Keratinocyte (primary cell): ENCODE data around the gene CACNA1B. TPM values are rescaled to one million over a fixed set of nuclear protein-coding genes. Genes with fewer than 3 reads are reported as not detected.

Source experiments
- DNase-seq: peaks from one replicate; pipeline ENCODE4 v3.0.0-alpha.2; 2011; ENCODE audit warnings: low read depth, missing footprints, low spot score
- FAIRE-seq: peaks from 2 replicates; lab custom pipeline; 2011; peaks lifted over from hg19 to GRCh38; lab: Jason Lieb, UNC
- H2AFZ ChIP-seq: 2 replicates; pipeline ENCODE4 v1.6.0; 2012; ENCODE audit warnings: low read length, control low read depth, inconsistent platforms; ENCODE audit not compliant: control insufficient read depth
- H3K27ac ChIP-seq: 2 replicates; pipeline ENCODE4 v1.5.1; 2011; ENCODE audit warnings: low read length; ENCODE audit not compliant: control insufficient read depth, insufficient read depth
- H3K27me3 ChIP-seq: 3 replicates; pipeline ENCODE4 v1.6.0; 2011; ENCODE audit warnings: low read length; ENCODE audit not compliant: control insufficient read depth, insufficient read depth; ENCODE audit errors: extremely low read depth
- H3K36me3 ChIP-seq, 2 experiments: 2 replicates in 1 of 2; 3 replicates in 1 of 2; pipeline ENCODE4 v1.5.1; 2011; ENCODE audit warnings: low read length in 2 of 2, mild to moderate bottlenecking in 1 of 2; ENCODE audit not compliant: control insufficient read depth in 2 of 2, insufficient read depth in 2 of 2; ENCODE audit errors: extremely low read depth in 1 of 2
- H3K4me1 ChIP-seq: 3 replicates; pipeline ENCODE4 v1.5.1; 2011; ENCODE audit warnings: low read length; ENCODE audit not compliant: control insufficient read depth, insufficient read depth; ENCODE audit errors: extremely low read depth
- H3K4me2 ChIP-seq: 3 replicates; pipeline ENCODE4 v1.6.0; 2011; ENCODE audit warnings: low read depth, low read length; ENCODE audit not compliant: control insufficient read depth, insufficient read depth; ENCODE audit errors: extremely low read depth
- H3K4me3 ChIP-seq, 3 experiments: fragments of 200-600 bp in 1 of 3; sonication (generic) in 1 of 3; 2 replicates in 2 of 3; 3 replicates in 1 of 3; pipeline ENCODE4 v1.5.1; 2011 to 2016; ENCODE audit warnings: low read length in 3 of 3, mild to moderate bottlenecking in 3 of 3, control low read depth in 2 of 3, inconsistent platforms in 1 of 3, low read depth in 1 of 3, mixed read lengths in 1 of 3, mixed run types in 1 of 3, moderate library complexity in 1 of 3; ENCODE audit not compliant: control insufficient read depth in 2 of 3, insufficient read depth in 2 of 3; ENCODE audit errors: extremely low read depth in 1 of 3
- H3K79me2 ChIP-seq: 2 replicates; pipeline ENCODE4 v1.6.0; 2012; ENCODE audit warnings: low read length; ENCODE audit not compliant: control insufficient read depth, insufficient read depth
- H3K9ac ChIP-seq: 3 replicates; pipeline ENCODE4 v1.6.0; 2011; ENCODE audit warnings: low read length; ENCODE audit not compliant: control insufficient read depth, insufficient read depth; ENCODE audit errors: extremely low read depth
- H3K9me1 ChIP-seq: 3 replicates; pipeline ENCODE4 v1.6.0; 2011; ENCODE audit warnings: low read length; ENCODE audit not compliant: control insufficient read depth, insufficient read depth; ENCODE audit errors: extremely low read depth
- H3K9me3 ChIP-seq: 2 replicates; pipeline ENCODE4 v1.5.1; 2012; ENCODE audit warnings: low read depth, low read length; ENCODE audit not compliant: control insufficient read depth
- H4K20me1 ChIP-seq: 3 replicates; pipeline ENCODE4 v1.6.0; 2011; ENCODE audit warnings: low read length; ENCODE audit not compliant: control insufficient read depth, insufficient read depth; ENCODE audit errors: extremely low read depth
- CTCF ChIP-seq, 3 experiments: IDR thresholded peaks in 1 of 3; conservative IDR thresholded peaks in 1 of 3; optimal IDR thresholded peaks in 1 of 3; 2 replicates in 2 of 3; 3 replicates in 1 of 3; pipeline versions ENCODE3 to v1.5.1; 2011; ENCODE audit warnings: low read length in 3 of 3, mild to moderate bottlenecking in 3 of 3, moderate library complexity in 2 of 3, control low read depth in 1 of 3, inconsistent platforms in 1 of 3; ENCODE audit not compliant: insufficient read depth in 2 of 3; ENCODE audit errors: extremely low read depth in 1 of 3
- EZH2 ChIP-seq: IDR thresholded peaks from one replicate; pipeline ENCODE4 v1.6.1; 2012; ENCODE audit warnings: inconsistent platforms, mild to moderate bottlenecking, low read length, moderate library complexity
- dilution Hi-C: fragments of 300-500 bp; cut with MboI; formaldehyde crosslinking; loops from one replicate; pipeline ENCODE4 v1.7.0; 2020; ENCODE audit warnings: low sequenced_read_pairs; ENCODE audit not compliant: extremely low pct_ligation_motif_present
- polyA plus RNA-seq, 5 experiments: library from polyadenylated mRNA; depleted of rRNA in 3 of 5; stranded (reverse) in 3 of 5; stranded (forward) in 1 of 5; unstranded in 1 of 5; fragments of >200 nt; gene quantifications; 1 replicate in 1 of 5; 2 replicates in 3 of 5; 3 replicates in 1 of 5; pipeline versions ENCODE4 v1.2.1 to v1.2.3, GENCODE V29; 2011 to 2012; ENCODE audit warnings: missing spikeins in 2 of 5, low read depth in 1 of 5, low replicate concordance in 1 of 5

CACNA1B gene
- polyA plus RNA-seq, 1 donor (not counting 4 experiments of a cell fraction or from before 2014, with no cell fraction given), result 0.01 TPM

- TF ChIP-seq CTCF (optimal IDR thresholded peaks at IDR 0.05 in 1 of 3, IDR thresholded peaks at IDR 0.05 in 1 of 3, conservative IDR thresholded peaks at IDR 0.05 in 1 of 3; ENCODE audit: extremely low read depth in 1 of 3, insufficient read depth in 2 of 3, low read length in 3 of 3) (no peak), EZH2 (no peak)
- FAIRE-seq (no peak), DNase-seq (no peak)
- no peak overlapping the region for H3K4me2 ChIP-seq
- H3K36me3 ChIP-seq, result peaks cover 0 to 14% of the 10 kb centered on the region in 2 experiments
- H3K79me2 ChIP-seq, result no peaks in the 10 kb centered on the region
- H3K4me3 ChIP-seq, result no peak overlapping the region
- H3K27ac ChIP-seq, result no peak overlapping the region
- H3K9me1 ChIP-seq, result no peaks in the 10 kb centered on the region
- H4K20me1 ChIP-seq, result no peaks in the 10 kb centered on the region
- no peak overlapping the region for H2AFZ ChIP-seq
- dilution Hi-C loops, result no loop called here
- no peak overlapping the region for H3K9ac ChIP-seq
- H3K4me1 ChIP-seq, result no peaks in the 10 kb centered on the region
- H3K27me3 ChIP-seq, result no peaks in the 10 kb centered on the region
- no peaks in the 10 kb centered on the region for H3K9me3 ChIP-seq
These were observed 40.0 kb upstream of the CACNA1B start for GRCh38 chr9:137837345-137838278.

- Histone ChIP-seq H3K4me2 (no peak overlapping the region), H3K4me3 (no peak overlapping the region), H3K9me3 (no peaks in the 10 kb centered on the region), H3K27me3 (no peaks in the 10 kb centered on the region), H3K9me1 (no peaks in the 10 kb centered on the region), H3K9ac (no peak overlapping the region), H3K27ac (no peak overlapping the region), H2AFZ (no peak overlapping the region), H4K20me1 (no peaks in the 10 kb centered on the region), H3K36me3 (peaks cover 0 to 11% of the 10 kb centered on the region in 2 experiments), H3K4me1 (no peaks in the 10 kb centered on the region), H3K79me2 (no peaks in the 10 kb centered on the region)
- DNase-seq, result no peak
- no peak for FAIRE-seq
- TF ChIP-seq EZH2 (no peak), CTCF (optimal IDR thresholded peaks at IDR 0.05 in 1 of 3, IDR thresholded peaks at IDR 0.05 in 1 of 3, conservative IDR thresholded peaks at IDR 0.05 in 1 of 3; ENCODE audit: extremely low read depth in 1 of 3, insufficient read depth in 2 of 3, low read length in 3 of 3) (no peak)
- dilution Hi-C loops, result no loop called here
These were observed 39.0 kb upstream of the CACNA1B start for GRCh38 chr9:137838576-137838975.
